PFSK-1 (cell line): ENCODE results near the gene DAAM2.

Experiments
- FOXP2 ChIP-seq: optimal IDR thresholded peaks from 2 replicates; pipeline ENCODE3; 2011; ENCODE audit warnings: borderline replicate concordance, control low read depth, inconsistent platforms; ENCODE audit not compliant: insufficient read depth; ENCODE audit errors: extremely low read length, extremely low read depth
- POLR2AphosphoS5 ChIP-seq: IDR thresholded peaks from 2 replicates; pipeline ENCODE4 v1.6.1; 2012; ENCODE audit warnings: low read depth, mild to moderate bottlenecking, control low read depth, low read length, moderate library complexity
- REST ChIP-seq, 2 experiments: IDR thresholded peaks; 2 replicates each; pipeline versions ENCODE4 v1.6.1 to v1.8.0; 2011 to 2012; ENCODE audit warnings: low read depth in 2 of 2, low read length in 2 of 2, control low read depth in 1 of 2, inconsistent platforms in 1 of 2, mild to moderate bottlenecking in 1 of 2, moderate library complexity in 1 of 2; ENCODE audit not compliant: insufficient read depth in 1 of 2
- SIN3A ChIP-seq: IDR thresholded peaks from 2 replicates; pipeline ENCODE4 v1.6.1; 2012; ENCODE audit warnings: mild to moderate bottlenecking, low read length, moderate library complexity, borderline replicate concordance; ENCODE audit not compliant: insufficient read depth
- TAF1 ChIP-seq: IDR thresholded peaks from 2 replicates; pipeline ENCODE4 v1.6.1; 2012; ENCODE audit warnings: low read length, control low read depth, borderline replicate concordance; ENCODE audit not compliant: insufficient read depth

- TF ChIP-seq TAF1, result no peak
- TF ChIP-seq REST (IDR thresholded peaks at IDR 0.05; ENCODE audit: insufficient read depth in 1 of 2, low read depth in 2 of 2, low read length in 2 of 2), result no peak
- TF ChIP-seq POLR2AphosphoS5, result no peak
- no peak for TF ChIP-seq FOXP2
- no peak for TF ChIP-seq SIN3A
These were observed 141.5 kb downstream of the DAAM2 start for GRCh38 chr6:39933669-39934130.
